GM18870 (cell line): ENCODE results near the gene TNFRSF13B.
"Not testable (repeated sequence)": the region's sequence is repeated elsewhere in the genome, so short reads cannot be mapped to it uniquely, and the experiment has no call there.

Experiments
- ATAC-seq: cut with Tn5 transposase; IDR thresholded peaks from one replicate; pipeline ENCODE4 v1.9.1; 2021; ENCODE audit warnings: moderate library complexity; ENCODE audit not compliant: unreplicated experiment

Gene TNFRSF13B

DNA sequence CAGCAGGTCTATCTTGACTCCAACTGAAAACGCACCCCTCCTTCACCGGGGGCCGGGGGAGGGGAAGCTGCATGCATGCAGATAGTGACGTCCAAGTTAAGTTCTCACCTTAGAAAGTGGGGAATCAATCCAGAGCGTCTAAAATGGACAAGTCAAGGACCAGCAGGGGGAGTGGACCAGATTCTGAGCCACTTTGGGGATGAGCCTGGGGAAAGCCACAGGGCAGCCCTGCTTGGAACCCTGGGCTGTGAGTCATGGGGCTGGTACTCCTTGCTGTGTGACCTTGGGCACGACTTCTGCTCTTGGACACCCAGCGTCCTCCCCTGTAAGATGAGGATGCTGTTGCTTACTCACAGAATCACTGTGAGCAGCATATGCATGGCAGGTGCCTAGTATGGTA is 9.1 kb downstream of the TNFRSF13B start:
- ATAC-seq: no peak

DNA sequence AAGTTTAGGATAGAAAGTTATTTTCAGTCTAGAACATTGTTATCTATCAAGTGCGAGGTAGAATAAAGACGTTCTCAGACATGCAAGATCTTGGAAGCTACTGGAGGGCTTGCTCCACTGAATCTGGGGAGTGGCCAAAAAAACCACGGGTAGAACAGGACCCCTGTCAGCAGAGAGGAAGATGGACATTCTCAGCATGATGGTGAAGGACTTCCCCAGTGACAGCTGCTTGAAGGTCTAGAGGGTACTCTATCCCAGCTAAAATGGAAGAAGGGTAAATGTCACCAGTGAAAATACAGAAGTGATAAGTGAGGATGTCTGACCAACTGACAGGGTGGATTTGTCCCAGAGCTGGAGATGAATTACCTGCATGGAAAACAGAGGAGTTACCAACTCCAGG is 10.1 kb downstream of the TNFRSF13B start:
- no peak for ATAC-seq

DNA sequence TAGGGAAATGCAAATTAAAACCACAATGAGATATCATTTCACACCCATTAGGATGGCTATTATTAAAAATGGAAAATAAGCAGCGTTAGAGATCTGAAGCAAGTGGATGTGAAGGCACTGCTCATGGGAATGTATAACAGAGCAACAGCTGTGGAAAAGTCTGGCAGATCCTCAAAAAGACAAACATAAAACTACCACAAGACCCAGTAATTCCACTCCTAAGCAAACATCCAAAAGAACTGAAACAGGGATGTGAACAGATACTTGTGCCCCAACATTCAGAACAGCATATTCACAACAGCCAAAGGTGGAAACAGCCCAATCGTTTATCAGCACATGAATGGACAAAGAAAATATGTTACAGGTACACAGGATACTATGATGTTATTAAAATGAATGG is 10.9 kb downstream of the TNFRSF13B start:
- ATAC-seq: not testable (repeated sequence)

DNA sequence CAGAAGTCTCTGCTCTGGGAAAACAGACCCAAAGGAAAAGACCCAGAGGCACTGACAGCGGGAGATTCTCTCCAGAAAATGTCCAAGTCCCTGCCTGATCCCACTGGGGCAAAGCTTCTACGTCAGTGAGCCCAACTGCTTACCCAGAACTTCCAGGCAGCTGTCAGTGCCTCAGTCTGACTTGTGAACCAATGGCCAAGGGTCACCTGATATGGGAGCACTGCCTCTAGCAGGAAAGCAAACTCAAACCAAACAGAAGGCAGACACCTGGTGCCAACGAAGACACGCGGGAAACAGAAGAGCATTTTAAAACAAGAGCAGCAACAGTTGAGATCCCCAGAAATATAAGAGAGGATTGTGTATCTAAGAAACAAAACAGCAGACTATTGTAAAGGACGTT is 16.9 kb downstream of the TNFRSF13B start:
- not testable (repeated sequence) for ATAC-seq

DNA sequence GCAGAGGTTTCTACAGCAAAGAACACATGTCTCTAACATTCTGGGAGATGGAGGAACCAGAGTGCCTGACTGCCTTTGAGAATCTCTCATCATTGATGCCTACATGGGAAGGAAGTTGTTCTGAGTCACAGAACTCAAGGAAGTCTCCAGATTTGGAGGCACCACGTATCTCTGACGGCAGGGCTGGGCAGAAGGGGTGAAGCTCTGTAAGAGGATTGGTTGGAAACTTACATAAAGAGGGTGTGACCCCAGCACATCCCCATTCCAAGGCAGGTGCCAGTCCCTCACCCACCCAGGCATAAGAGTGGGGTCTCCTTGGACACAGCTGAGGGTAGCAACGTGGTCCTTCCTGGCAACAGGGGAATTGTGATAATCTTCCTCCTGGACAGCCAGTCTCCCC is 17.4 kb downstream of the TNFRSF13B start:
- ATAC-seq: no peak

DNA sequence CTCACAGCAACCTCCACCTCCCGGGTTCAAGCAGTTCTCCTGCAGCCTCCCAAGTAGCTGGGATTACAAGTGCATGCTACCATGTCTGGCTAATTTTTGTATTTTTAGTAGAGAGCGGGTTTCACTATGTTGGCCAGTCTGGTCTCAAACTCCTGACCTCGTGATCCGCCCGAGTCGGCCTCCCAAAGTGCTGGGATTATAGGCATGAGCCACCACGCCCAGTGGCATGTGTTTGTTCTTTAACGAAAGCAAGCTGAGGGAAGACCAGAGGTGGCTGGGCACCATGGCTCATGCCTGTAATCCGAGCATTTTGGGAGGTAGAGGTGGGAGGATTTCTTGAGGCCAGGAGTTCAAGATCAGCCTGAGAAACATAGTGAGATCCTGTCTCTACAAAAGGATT is 18.1 kb downstream of the TNFRSF13B start:
- no peak for ATAC-seq

DNA sequence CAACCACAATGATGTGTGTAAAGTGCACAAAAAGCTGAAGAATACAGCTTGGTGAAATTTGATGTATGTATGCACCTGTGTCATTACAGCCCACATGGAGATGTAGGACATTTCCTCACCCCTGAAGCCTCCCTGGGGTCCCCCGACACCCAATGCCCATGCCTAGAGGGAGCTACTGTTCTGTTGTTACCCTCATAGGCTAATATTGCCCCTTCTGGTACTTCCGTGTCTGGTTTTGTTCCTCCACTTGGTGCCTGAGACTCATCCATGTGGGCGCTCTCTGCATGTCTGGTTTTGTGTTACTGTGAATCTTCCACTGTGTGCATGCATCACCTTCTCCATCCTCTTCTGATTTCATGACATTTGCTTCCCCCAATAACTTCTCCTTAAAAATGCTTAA is 18.6 kb downstream of the TNFRSF13B start:
- no peak for ATAC-seq

DNA sequence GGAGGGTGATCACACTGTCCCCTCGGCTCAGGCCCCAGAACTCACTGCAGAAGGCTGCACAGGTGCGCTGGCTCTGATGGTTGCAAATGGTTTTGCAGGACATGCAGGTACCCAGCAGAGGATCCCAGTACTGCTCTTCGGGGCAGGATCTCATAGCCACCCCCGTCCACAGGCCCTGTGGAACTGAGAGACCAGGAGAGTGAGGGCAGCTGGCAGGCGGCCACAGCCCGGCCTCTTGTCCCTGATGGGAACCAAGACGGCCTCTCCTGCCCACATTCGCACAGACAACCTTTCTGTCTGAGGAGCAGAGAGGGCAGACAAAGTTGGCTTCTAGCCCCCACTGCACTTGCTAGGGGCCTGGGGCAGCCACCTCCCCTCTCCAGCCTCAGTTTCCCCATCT is 19.5 kb downstream of the TNFRSF13B start:
- ATAC-seq: no peak

DNA sequence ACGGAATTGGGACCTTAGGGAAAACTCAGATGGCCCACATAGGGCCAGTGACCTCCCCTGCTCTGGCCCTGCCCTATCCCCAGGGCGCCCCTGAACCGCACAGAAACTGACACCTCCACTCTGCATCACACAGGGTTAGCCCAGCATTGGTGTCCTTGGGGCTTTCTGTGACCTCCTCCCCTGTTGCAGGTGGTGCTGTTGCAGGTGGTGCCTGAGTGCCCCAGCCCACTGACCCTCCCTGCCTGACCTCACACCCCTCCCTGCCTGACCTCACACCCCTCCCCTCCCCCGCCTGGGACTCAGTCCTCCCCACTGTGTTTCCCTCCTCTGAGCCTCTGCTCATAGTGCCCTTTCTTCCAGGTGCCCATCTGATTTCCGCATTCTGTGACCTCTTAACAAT is 21.4 kb downstream of the TNFRSF13B start:
- no peak for ATAC-seq

DNA sequence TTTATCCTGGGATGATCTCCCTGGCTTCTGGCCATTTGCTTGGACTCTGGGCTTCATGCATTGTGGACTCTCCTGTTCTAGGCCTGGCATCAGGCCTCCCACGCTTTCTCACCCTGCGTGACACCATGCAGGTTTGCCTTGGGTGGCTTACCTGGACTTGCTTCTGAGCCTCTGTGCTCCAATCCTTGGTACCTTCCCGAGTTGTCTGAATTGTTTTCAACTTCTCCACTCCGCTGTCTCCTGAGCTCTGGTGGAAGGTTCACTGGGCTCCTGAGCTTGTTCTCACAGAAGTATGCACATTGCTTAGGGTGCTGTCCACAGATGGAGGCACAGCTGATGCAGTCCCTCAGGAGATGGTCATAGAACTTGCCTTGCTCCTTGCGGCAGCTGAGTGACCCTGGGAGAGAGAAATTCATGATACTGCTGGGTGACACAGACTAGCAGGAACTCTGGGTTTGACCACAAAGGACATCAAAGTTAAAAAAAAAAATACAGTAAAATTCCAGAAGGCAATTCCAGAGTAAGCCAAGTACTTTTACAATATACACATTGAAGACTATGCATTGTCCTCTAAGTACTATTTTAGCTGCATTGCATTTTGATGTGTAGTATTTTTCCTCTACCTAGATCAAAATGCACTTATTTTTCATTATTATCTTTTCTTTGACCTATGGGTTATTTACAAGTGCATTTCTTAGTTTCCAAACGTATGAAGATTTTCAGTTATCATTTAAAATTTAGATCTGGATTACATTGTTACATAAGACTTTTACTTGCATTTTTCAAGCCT is 23.1 kb downstream of the TNFRSF13B start:
- ATAC-seq: no peak

DNA sequence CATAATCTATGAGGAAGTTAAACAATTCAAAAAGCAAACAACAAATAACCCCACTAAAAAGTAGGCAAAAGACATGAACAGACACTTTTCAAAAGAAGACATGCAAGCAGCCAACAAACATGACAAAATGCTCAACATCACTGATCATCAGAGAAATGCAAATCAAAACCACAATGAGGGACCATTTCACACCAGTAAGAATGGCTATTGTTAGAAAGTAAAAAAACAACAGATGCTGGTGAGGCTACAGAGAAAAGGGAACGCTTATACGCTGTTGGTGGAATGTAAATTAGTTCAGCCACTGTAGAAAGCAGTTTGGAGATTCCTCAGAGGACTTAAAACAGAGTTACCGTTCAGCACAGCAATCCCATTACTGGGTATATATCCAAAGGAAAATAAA is 24.4 kb downstream of the TNFRSF13B start:
- peak; percentile 63 for ATAC-seq

DNA sequence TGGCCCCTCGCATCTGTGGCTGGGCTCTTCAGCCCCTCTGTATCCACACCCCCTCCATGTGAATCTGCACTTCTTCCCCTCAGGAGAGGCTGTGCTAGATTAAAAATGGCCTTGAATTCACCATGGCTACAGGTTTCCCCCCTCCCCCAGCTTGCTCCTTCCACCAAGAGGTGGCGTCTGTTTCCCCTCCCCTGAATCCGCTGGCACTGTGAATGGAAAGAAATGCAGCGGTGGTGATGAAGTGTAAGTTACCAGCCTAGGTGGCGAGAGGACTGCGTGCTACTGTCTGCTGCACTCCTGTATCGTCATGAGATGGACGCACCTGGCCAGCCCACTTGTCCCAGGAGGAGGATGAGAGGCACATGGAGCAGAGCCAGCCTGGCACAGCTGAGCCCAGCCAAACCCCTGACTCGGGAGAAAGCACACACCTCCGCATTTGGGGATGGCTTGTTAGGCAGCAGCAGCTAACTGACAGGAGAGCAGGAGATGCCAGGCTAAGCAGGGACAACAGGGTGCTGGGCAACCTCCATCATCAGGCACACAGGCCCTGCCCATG is 26.2 kb downstream of the TNFRSF13B start:
- no peak for ATAC-seq

DNA sequence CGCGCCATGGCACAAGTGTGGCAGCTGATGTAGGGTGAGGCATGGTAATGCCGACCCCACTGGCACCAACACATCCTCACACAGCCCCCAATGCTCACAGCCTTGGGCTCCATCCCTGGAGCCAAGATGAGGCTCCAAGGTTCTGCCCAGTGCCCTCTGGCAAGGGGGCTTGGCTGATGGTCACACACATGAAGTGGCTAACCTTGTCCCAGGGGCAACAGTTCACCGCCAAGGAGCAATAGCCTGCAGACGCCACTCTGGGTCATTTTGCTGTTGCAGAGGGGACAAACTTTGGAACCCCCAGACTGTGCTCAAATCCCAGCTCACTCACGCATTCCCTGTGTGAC is 26.8 kb downstream of the TNFRSF13B start:
- ATAC-seq: no peak

DNA sequence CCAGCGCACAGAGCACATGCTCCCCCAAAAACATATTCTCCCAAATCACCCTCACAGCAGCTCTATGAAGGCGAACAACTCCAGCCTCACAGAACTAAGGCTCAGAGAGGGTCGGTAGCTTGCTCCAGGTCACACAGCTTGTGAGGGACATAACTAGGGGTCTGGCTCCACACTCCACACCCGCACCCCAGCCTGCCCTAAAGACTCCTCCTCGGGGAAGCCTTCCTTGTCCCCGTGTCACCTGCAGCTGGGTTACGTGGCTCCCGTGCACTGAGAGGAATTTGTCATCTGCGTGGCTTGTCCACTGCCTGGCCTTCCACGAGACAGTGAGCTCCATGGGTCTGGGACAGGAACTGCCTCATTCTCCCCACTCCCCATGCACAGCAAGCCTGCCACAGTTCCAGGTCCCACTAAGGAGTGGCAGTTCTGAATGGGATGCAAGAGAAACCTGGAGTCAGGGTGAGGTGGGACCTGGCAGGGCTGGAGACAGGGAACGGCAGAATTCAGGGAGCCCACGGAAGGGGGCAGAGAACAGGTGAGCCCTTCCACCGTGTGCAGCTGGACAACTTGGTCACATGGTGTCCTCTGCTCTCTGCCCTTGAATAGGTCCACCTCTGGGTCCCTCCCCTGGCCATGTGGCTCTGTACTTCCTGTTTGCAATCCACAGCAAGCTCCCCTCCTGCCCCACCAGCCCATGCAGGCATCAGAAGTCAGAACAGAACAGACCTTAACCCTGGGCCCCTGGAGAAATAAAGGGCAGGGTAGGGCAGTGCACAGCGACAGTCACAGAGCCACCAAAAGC is 27.4 kb downstream of the TNFRSF13B start:
- ATAC-seq: no peak

DNA sequence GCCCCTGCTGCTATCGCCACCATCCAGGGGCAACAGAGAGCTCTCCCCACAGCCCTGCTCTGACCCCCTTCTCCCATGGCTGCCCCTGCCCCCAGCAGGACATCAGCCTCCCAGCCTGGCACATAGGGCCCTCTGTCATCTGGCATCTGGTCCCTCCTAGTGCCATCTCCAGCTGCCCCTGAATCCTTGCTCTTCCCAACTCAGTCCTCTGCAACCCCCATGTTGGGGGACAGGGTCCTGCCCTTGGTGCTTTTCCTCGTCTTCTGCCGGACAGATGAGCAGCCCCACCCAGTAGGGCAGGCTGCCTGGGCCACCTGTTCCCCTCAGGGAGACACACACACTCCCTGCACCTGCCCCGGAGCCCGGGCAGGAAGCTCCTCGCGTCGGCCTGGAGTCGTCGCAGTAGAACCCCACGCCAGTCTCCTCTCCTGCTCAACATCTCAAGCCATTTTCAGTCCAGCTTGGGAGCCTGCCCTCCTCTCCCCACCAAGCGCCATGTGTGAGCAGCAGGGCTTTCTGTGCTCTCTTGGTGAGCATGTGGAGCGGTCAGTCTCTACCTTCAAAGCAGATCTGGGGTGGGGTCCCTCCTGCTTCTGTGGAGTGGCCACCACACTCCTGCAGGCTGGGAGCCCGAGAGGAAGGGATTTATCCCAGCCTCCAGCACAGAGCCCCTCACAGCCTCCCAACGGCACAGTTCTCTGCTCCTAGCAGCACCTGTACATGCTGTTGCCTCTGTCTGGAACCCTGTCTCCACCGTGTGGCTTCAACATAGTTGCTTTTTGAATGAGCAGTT is 28.2 kb downstream of the TNFRSF13B start:
- no peak for ATAC-seq

DNA sequence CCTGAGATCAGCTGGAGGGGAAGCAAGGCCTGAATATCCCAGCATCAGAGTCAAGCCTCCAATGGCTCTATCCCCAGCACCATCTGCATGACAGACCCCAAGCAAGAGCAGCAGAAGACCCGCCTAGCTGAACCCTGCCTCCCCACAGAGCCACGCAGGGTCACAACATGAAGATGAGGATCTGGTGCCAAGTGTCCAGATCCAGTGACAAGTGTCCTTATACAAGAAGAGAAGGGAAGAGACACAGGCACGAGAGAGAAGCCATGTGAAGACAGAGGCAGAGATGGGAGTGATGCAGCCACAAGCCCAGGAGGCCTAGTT is 28.9 kb downstream of the TNFRSF13B start:
- no peak for ATAC-seq

DNA sequence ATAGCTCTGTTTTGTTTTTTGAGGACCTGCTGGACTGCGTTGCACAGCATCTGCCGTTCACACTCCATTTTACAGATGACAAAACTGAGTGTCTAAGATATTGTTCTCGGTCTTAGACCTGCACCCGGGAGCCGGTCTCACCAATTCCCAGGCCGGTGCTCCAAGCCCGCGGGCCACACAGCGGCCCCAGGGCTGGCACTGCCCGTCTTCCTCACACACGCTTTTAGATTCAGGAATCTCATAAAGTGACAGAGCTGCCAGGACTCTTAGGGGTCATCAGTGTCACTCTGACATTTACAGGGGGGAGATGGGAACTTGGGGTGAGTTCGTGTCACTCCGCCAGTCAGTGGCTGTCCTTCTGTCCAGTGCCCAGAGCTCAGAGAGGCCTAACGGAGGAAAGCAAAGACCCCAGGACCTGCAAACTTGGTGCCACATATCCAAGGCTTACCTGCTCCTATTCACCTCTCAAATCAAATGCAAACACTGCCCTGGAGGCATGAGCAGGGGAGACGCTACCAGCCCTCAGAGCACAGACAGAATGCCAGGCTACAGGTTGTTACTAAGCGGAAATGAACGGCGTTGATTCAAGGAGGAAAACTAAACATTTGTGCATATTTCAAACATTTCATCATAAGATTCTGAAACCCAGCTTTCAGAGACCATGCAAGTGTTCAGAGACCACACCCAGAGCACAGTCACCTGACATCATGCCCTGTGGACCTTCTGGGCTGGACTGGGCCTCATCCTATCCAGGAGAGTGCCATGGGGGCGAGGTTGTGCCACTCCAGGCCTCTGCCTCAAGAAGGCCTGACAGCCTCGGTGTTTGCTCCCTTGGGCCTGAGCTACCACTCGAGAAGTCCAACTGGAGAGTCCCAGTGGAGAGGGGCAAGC is 29.5 kb downstream of the TNFRSF13B start:
- no peak for ATAC-seq

DNA sequence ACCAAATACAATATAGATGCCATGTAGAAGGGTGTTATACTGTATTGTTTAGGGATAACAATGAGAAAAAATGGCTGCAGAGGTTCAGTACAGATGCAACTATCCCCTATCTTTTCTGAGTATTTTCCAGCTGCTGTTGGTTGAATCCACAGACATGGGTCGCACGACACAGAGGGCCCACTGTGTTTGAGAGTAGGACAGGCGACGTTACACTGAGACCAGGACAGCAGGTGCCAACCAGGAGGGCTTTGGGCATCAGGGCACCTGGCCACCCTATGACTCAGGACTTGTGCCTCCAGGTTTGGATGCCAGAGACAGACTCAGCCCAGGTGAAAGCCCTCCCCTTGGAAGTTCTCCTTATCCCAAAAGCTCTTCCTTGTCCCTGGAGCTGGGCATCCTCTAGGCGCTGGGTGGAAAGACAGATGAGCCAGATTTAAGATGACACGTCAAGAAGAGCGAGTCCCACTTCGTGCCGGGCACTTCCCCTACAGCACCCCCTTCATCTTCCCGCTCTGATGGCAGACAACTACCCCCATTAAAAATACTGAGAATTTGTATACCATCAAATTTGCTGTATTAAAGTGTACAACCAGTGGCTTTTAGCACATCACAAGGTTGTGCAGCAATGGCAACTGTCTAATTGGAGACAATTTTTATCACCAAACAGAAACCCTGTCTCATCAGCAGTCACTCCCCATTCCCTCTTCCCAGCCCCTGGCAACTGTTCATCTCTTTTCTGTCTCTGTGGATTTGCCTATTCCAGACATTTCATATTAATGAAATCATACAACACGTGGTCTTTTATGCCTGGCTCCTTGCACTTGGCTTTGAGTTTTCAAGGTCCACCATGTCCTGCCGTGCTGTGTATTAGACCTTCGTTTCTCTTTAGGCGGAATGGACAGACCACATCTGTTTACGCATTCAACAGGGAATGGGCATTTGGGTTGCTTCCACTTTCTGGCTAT is 30.6 kb downstream of the TNFRSF13B start:
- no peak for ATAC-seq

DNA sequence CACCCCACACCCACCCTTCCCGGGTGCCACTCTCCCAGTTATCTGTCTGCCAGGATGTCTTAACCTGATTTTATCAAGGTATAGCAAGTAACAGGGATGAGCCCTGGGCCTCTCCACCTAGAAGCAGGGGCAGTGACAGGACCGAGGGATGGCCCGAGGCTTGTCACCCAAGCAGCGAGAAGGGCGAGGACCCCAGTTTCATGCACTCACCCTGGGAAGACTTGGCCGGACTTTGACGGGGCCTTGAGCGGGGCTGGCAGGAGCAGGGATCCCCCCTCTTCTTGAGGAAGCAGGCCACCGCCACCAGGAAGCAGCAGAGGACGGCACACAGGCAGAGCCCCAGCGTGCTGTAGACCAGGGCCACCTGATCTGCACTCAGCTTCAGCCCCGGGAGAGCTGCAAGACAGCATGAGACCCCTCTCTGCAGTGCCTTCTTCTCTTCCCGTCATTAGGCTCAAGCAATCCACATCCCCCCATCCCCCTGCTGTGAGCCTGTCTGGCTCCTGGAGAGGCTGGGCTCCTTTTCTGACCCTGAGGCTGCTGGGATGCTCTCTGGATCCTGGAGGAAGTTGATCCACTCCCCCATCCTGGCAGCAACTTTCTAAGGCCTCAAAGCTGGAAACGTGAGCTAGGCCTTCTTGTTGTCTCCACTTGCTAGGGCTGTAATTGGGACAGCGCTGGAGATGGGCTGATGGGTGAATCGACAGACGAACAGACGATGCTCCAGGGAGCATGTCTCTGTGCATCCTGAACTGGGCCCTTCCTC is 31.6 kb downstream of the TNFRSF13B start:
- ATAC-seq: no peak
